AG09319 (cell line): ENCODE measurements around the gene ELP4.

Source experiments
- DNase-seq: peaks from one replicate; pipeline ENCODE4 v3.0.0-alpha.2; 2010; ENCODE audit warnings: low read depth; ENCODE audit errors: extremely low read depth
- TF ChIP-seq, protein P1 (sequence below): IDR thresholded peaks from 2 replicates; pipeline ENCODE4 v1.5.1; 2011; ENCODE audit warnings: low read depth, mild to moderate bottlenecking, inconsistent platforms, low read length, moderate library complexity

Gene ELP4

GRCh38 chr11:31808721-31809540, 299.4 kb downstream of the ELP4 start:
- TF ChIP-seq, protein P1, sequence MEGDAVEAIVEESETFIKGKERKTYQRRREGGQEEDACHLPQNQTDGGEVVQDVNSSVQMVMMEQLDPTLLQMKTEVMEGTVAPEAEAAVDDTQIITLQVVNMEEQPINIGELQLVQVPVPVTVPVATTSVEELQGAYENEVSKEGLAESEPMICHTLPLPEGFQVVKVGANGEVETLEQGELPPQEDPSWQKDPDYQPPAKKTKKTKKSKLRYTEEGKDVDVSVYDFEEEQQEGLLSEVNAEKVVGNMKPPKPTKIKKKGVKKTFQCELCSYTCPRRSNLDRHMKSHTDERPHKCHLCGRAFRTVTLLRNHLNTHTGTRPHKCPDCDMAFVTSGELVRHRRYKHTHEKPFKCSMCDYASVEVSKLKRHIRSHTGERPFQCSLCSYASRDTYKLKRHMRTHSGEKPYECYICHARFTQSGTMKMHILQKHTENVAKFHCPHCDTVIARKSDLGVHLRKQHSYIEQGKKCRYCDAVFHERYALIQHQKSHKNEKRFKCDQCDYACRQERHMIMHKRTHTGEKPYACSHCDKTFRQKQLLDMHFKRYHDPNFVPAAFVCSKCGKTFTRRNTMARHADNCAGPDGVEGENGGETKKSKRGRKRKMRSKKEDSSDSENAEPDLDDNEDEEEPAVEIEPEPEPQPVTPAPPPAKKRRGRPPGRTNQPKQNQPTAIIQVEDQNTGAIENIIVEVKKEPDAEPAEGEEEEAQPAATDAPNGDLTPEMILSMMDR = no peak
- no peak for DNase-seq

DNA sequence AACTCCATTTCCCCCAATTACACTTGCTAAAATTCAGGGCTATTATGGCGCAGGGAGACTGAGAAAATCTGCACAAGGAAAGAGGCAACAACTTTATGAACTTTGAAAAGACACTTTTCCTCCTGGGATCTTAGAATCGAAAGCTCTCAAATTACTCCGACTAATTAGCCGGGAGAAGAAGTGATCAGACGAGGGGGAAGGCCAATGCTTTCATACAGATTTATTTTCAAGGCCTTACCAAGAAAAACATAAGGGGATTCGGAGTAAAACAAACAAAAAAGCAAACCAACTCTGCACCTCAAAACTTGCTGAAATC, 299.9 kb downstream of the ELP4 start:
- TF ChIP-seq, protein P1 = no peak
- no peak for DNase-seq

DNA sequence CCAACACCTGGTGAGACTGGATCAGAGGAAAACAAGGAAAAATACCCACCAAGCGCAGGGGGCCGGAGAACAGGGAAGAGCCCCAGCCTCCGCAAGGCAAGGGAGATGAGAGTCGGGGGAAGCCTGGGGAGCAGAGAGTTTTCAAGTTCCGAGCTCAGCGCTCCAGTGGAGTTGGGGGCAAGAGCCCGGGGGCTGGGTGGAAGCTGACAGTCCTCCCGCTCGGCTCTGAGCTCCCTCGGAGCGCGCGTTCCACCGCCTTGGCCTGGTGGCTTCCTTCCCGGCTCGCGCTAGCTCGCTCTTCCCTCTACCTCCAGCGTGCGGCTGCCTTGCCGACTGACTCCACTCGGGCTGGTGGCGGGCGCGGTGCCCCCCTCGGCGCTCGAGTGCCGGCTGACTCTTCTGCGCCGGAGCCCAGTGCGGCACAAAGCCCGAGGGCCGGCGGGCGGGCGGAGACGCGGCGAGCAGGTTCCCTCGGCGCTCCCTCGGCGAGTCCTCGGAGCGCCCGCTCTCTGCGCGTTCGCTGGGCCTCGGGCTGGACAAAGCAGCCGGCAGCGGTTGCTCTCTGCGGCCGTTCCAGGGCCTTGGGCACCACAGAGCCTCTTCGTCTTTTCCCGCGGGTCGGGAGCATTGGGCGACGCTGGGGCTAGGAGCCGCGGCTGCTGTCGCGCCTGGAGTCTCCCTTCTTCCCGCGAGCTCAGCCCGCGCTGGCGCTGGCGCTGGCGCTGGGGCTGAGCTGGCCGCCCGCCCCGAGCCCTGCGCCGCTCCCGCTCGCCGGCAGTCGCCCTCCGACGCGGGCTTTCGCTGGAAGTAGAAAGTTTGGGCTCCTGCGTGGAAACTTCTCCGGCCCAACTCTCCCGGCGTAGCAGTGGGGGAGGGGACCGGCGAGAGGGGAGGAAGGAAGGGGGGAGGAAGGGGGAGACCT, 300.6 kb downstream of the ELP4 start:
- TF ChIP-seq, protein P1 = no peak
- DNase-seq = no peak

DNA sequence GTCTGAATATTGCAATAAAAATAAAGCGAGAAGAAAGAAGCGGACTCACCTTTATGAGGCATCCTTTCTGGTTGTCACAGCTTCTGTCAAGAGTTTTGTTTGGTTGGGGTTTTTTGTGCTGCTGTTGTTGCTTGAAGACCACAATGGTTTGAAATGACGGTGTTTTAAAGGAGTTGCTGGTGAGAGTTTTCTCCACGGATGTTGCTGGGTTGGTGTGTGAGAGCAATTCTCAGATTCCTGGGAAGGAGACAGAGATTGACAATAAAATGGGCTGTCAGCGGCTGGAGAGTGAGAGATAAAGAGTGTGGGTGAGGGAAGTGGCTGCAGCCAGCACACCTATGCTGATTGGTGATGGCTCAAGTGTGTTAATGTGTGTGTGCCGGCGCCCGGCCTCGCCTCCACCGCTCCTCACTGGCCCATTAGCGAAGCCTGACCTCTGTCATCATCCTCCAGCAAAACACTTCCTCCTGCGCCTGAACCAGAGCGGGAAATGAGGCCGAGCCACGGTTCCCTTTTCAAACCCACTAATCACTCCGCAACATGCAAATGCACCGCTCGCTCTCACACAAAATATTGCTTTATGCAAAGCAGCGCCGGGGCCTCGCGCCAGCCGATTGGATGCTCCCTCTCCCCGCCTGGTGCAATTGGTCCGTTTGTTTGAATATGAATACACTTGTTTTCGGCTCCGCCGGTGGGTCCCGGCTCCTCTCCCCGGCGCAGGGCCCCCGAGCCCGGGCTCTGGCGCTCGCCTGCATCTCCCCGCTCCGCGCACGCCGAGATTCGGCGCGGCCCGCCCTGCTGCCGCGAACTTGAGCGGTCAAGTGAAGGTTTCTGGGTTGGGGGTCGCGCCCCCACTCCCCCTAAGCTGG, 301.4 kb downstream of the ELP4 start, which contains the start of gene PAX6:
Gene PAX6 (minus strand): TSS at position 544 of the 869 bp plus-strand sequence. CDS start 4,911 bp downstream, outside the sequence.
- no peak for DNase-seq
- TF ChIP-seq, protein P1 = no peak

DNA sequence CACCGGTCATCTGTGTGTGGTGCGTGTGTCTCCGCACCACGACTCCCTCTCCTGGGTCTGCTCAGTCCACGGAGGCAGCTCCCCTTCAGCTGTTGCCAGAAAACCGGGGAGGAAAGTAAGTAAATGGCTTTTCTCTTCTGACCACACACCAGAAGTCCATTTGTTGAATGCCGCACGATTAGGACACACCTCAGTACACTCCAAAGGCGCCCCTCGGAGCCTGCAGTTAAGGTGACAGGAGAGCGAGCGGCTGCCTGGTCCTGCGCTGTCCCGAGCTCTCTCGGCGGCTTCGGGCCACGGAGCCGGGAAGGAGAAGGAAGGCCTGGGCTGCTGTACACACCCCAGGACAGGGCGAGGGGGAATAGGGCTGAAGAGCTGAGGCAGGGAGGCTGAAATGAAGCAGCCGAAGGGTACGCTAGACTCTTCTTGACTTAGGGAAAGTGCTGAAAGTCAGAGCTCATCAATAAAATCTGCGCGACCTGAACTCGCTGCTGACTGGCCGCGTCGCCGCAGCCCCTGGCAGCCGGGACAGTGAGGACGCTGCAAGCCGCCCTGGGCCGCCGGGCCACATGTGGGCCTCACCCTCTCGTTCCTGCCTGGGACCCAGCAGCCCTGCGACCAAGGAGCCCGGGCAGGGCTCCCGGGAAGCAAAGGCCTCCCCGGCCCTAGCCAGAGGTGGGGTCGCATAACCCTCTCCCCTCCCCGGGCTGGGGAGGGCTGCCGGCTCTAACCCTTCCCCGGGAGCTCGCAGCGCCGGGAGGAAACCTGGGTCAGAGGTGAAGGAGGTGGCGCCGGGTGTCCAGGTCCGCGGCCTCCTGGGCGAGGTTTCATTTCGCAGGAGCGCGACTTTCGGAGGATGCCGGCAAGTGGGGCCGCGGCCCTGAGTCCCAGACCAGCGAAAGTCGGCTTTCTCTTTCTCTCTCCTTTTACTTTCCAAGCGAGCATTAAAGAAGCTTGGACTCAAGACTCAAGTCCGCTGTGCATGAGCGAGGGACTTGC, 303.1 kb downstream of the ELP4 start:
- TF ChIP-seq, protein P1 = no peak
- DNase-seq = no peak
